SK-N-SH (cell line): ENCODE measurements around the gene HNRNPM. TPM values are rescaled to one million over a fixed set of nuclear protein-coding genes. Genes with fewer than 3 reads are reported as not detected.

Source experiments
- CTCF ChIA-PET: fragments of 300-600, 350-600 bp; formaldehyde crosslinking; extraction: SDS; loops from one replicate; lab custom pipeline; 2021; lab: Yijun Ruan, JAX
- POLR2A ChIA-PET: fragments of 350-600 bp; sonication (Branson Sonifier 250); formaldehyde crosslinking; extraction: SDS; loops from one replicate; lab custom pipeline; 2020; ENCODE audit warnings: antibody characterized with exemption, inconsistent platforms; lab: Yijun Ruan, JAX
- DNase-seq: peaks from one replicate; pipeline ENCODE4 v3.0.0; 2012
- H2AFZ ChIP-seq: fragments of 200-600 bp; sonication (generic); 2 replicates; pipeline ENCODE4 v1.8.1; 2016; ENCODE audit warnings: antibody characterized with exemption, mild to moderate bottlenecking, low read depth
- H3F3A ChIP-seq: fragments of 200-600 bp; sonication (generic); replicated peaks from 2 replicates; pipeline ENCODE3; 2016; ENCODE audit warnings: antibody characterized with exemption, mild to moderate bottlenecking; ENCODE audit not compliant: insufficient read depth
- H3K27ac ChIP-seq, 2 experiments: fragments of 200-500 bp in 1 of 2; fragments of 200-600 bp in 1 of 2; sonication (Bioruptor generic) in 1 of 2; sonication (generic), shearing (Covaris generic) in 1 of 2; 2 replicates each; pipeline versions ENCODE4 v1.5.1 to v1.6.1; 2014 to 2016; ENCODE audit warnings: low read depth in 2 of 2, inconsistent platforms in 1 of 2, low read length in 1 of 2, mild to moderate bottlenecking in 1 of 2, mixed read lengths in 1 of 2
- H3K27me3 ChIP-seq: fragments of 200-600 bp; sonication (generic), shearing (Covaris generic); 2 replicates; pipeline ENCODE4 v1.6.1; 2016; ENCODE audit warnings: mixed run types; ENCODE audit not compliant: insufficient read depth
- H3K36me3 ChIP-seq, 2 experiments: fragments of 200-500 bp in 1 of 2; fragments of 200-600 bp in 1 of 2; sonication (Bioruptor generic) in 1 of 2; sonication (generic) in 1 of 2; replicated peaks in 1 of 2; 2 replicates each; pipeline versions ENCODE3 to v1.5.1; 2014 to 2016; ENCODE audit warnings: low read length in 1 of 2, mild to moderate bottlenecking in 1 of 2; ENCODE audit not compliant: insufficient read depth in 2 of 2, control insufficient read depth in 1 of 2
- H3K4me1 ChIP-seq, 2 experiments: fragments of 200-500 bp in 1 of 2; fragments of 200-600 bp in 1 of 2; sonication (Bioruptor generic) in 1 of 2; sonication (generic), shearing (Covaris generic) in 1 of 2; 2 replicates each; pipeline versions ENCODE4 v1.5.1 to v1.6.1; 2014 to 2016; ENCODE audit warnings: low read depth in 1 of 2, low read length in 1 of 2, mixed run types in 1 of 2; ENCODE audit not compliant: insufficient read depth in 2 of 2, control insufficient read depth in 1 of 2
- H3K4me2 ChIP-seq: fragments of 200-600 bp; sonication (generic), shearing (Covaris generic); 2 replicates; pipeline ENCODE4 v1.6.1; 2017; ENCODE audit warnings: mixed run types
- H3K4me3 ChIP-seq, 2 experiments: fragments of 200-500 bp in 1 of 2; fragments of 200-600 bp in 1 of 2; sonication (Bioruptor generic) in 1 of 2; sonication (generic), shearing (Covaris generic) in 1 of 2; 2 replicates each; pipeline versions ENCODE4 v1.5.1 to v1.8.1; 2014 to 2016; ENCODE audit warnings: low read depth in 2 of 2, inconsistent platforms in 1 of 2, low read length in 1 of 2, mild to moderate bottlenecking in 1 of 2, mixed read lengths in 1 of 2, moderate library complexity in 1 of 2
- H3K79me2 ChIP-seq: fragments of 200-600 bp; sonication (generic); 2 replicates; pipeline ENCODE4 v1.8.1; 2017; ENCODE audit warnings: mild to moderate bottlenecking; ENCODE audit not compliant: insufficient read depth
- H3K9ac ChIP-seq: fragments of 200-600 bp; sonication (generic); 2 replicates; pipeline ENCODE4 v1.6.1; 2017; ENCODE audit warnings: mixed run types
- H3K9me2 ChIP-seq: fragments of 200-600 bp; sonication (generic); 2 replicates; pipeline ENCODE4 v1.6.1; 2017; ENCODE audit warnings: mixed run types
- H3K9me3 ChIP-seq: fragments of 200-600 bp; sonication (generic); 2 replicates; pipeline ENCODE4 v1.6.1; 2017; ENCODE audit warnings: mixed run types, mild to moderate bottlenecking, moderate library complexity
- H4K20me1 ChIP-seq: fragments of 200-600 bp; sonication (generic); 2 replicates; pipeline ENCODE4 v1.6.1; 2017; ENCODE audit warnings: mild to moderate bottlenecking, mixed run types; ENCODE audit not compliant: insufficient read depth
- CHD2 ChIP-seq: fragments of 150-350 bp; IDR thresholded peaks from 2 replicates; pipeline ENCODE4 v1.6.1; 2018; ENCODE audit warnings: low read length; ENCODE audit not compliant: partially characterized antibody
- ELF1 ChIP-seq: IDR thresholded peaks from 2 replicates; pipeline ENCODE4 v1.4.0; 2012
- EP300 ChIP-seq, 2 experiments: IDR thresholded peaks; 2 replicates each; pipeline versions ENCODE4 v1.4.0 to v1.6.1; 2012; ENCODE audit warnings: borderline replicate concordance in 1 of 2, low read depth in 1 of 2, low read length in 1 of 2
- EZH2phosphoT487 ChIP-seq: fragments of 200-600 bp; sonication (generic); IDR thresholded peaks from 2 replicates; pipeline ENCODE4 v1.6.1; 2017; ENCODE audit warnings: low read depth, mixed run types, mild to moderate bottlenecking, antibody characterized with exemption, moderate library complexity, borderline replicate concordance
- FOSL2 ChIP-seq: IDR thresholded peaks from 2 replicates; pipeline ENCODE4 v1.4.0; 2012; ENCODE audit warnings: low read depth, mild to moderate bottlenecking, moderate library complexity, borderline replicate concordance
- FOXJ3 ChIP-seq: sonication (generic); formaldehyde crosslinking; IDR thresholded peaks from 2 replicates; pipeline ENCODE4 v1.5.1; 2020; ENCODE audit warnings: mild to moderate bottlenecking, missing genetic modification reagents
- MXI1 ChIP-seq: IDR thresholded peaks from 2 replicates; pipeline ENCODE4 v1.6.1; 2012; ENCODE audit warnings: mild to moderate bottlenecking, low read depth, low read length, improper control_type of control experiment
- NFIC ChIP-seq: IDR thresholded peaks from 2 replicates; pipeline ENCODE4 v1.4.0; 2012; ENCODE audit warnings: borderline replicate concordance
- NRF1 ChIP-seq: IDR thresholded peaks from 2 replicates; pipeline ENCODE4 v1.6.1; 2012; ENCODE audit warnings: low read depth, mild to moderate bottlenecking, low read length
- PBX3 ChIP-seq: IDR thresholded peaks from 2 replicates; pipeline ENCODE4; 2012
- POLR2AphosphoS5 ChIP-seq: IDR thresholded peaks from 2 replicates; pipeline ENCODE4 v1.6.1; 2012; ENCODE audit warnings: low read depth, low read length
- RAD21 ChIP-seq: IDR thresholded peaks from 2 replicates; pipeline ENCODE4 v1.6.1; 2012; ENCODE audit warnings: mild to moderate bottlenecking, low read length
- RCOR1 ChIP-seq: fragments of 150-350 bp; IDR thresholded peaks from 2 replicates; pipeline ENCODE4 v1.6.1; 2017; ENCODE audit warnings: antibody characterized with exemption, low read length
- RFX5 ChIP-seq: IDR thresholded peaks from 2 replicates; pipeline ENCODE4 v1.6.1; 2012; ENCODE audit warnings: mild to moderate bottlenecking, improper control_type of control experiment, low read length
- TAF1 ChIP-seq: IDR thresholded peaks from 2 replicates; pipeline ENCODE4 v1.6.1; 2012; ENCODE audit warnings: low read depth, mild to moderate bottlenecking, low read length, moderate library complexity, borderline replicate concordance
- TCF12 ChIP-seq: IDR thresholded peaks from 2 replicates; pipeline ENCODE4 v1.4.0; 2012
- TEAD4 ChIP-seq: IDR thresholded peaks from 2 replicates; pipeline ENCODE4 v1.4.0; 2012; ENCODE audit warnings: mild to moderate bottlenecking, borderline replicate concordance; ENCODE audit not compliant: insufficient read depth
- ZBTB33 ChIP-seq: IDR thresholded peaks from 2 replicates; pipeline ENCODE4 v1.4.0; 2012; ENCODE audit warnings: low read depth, borderline replicate concordance
- WGBS: methylation state at CpG from one replicate; pipeline ENCODE4 v1.1.6; 2017; ENCODE audit warnings: low lambda C conversion rate; 5-methylcytosine and 5-hydroxymethylcytosine counted together
- polyA plus RNA-seq, 3 experiments: library from polyadenylated mRNA; depleted of rRNA; stranded (reverse); fragments of >200 nt; gene quantifications; 2 replicates each; pipeline ENCODE4 v1.2.3, GENCODE V29; 2012

The HNRNPM gene
- polyA plus RNA-seq, 1 of the 3 experiments (the other 2 are of a cell fraction), result 205 TPM

- Histone ChIP-seq H3K4me3 (no peak overlapping the region), H3K9me2 (no peaks in the 10 kb centered on the region), H3K4me2 (no peak overlapping the region), H3K9me3 (no peaks in the 10 kb centered on the region), H3K4me1 (peaks cover 19 to 23% of the 10 kb centered on the region in 2 experiments), H3K36me3 (peaks cover 60 to 71% of the 10 kb centered on the region in 2 experiments), H3K27me3 (no peaks in the 10 kb centered on the region), H3K27ac (no peak overlapping the region), H2AFZ (no peak overlapping the region), H3K9ac (no peak overlapping the region), H3K79me2 (peaks cover 99% of the 10 kb centered on the region), H4K20me1 (peaks cover 73% of the 10 kb centered on the region), H3F3A (peaks cover 16% of the 10 kb centered on the region)
- ChIA-PET POLR2A (no interaction called here), CTCF (interaction anchor here (0.9 to 1.4 kb wide), 2 partner anchors 15 to 31 kb away, joined by 3 to 4 read pairs; no protein-coding TSS in a partner anchor)
- WGBS, result 96% methylated on average over 8 of the region's 8 CpGs
- DNase-seq, result no peak
- TF ChIP-seq CHD2 (no peak), TEAD4 (no peak), POLR2AphosphoS5 (no peak), EP300 (IDR thresholded peaks at IDR 0.05; ENCODE audit: borderline replicate concordance in 1 of 2, low read depth in 1 of 2, low read length in 1 of 2) (no peak), RCOR1 (no peak), EZH2phosphoT487 (no peak), NFIC (no peak), FOXJ3 (CRISPR knock-in tag) (no peak), TAF1 (no peak), PBX3 (no peak), MXI1 (no peak), RFX5 (no peak), FOSL2 (no peak), NRF1 (no peak), RAD21 (no peak), ELF1 (no peak), ZBTB33 (no peak), TCF12 (no peak)
Observed at GRCh38 chr19:8463365-8463764, 18.6 kb downstream of the HNRNPM start.
